G401 (cell line): ENCODE results near the gene PIK3R5. TPM values are rescaled to one million over a fixed set of nuclear protein-coding genes. Genes with fewer than 3 reads are reported as not detected.
"Not testable (repeated sequence)": the region's sequence is repeated elsewhere in the genome, so short reads cannot be mapped to it uniquely, and the experiment has no call there.

ENCODE experiments used
- DNase-seq: peaks from one replicate; pipeline ENCODE4 v3.0.0-alpha.2; 2015; ENCODE audit warnings: low spot score
- in situ Hi-C: cut with HindIII; loops from 2 replicates; pipeline ENCODE4 v1.10.0; 2016; ENCODE audit warnings: low sequenced_read_pairs, mixed read lengths
- total RNA-seq: library from RNA; depleted of rRNA; stranded (reverse); fragments of >200 nt; shearing (Covaris generic); gene quantifications from 2 replicates; pipeline ENCODE4 v1.2.3, GENCODE V29; 2014

Gene PIK3R5
- total RNA-seq, 1 experiment from 2014 or later, result 0.07 TPM

DNA sequence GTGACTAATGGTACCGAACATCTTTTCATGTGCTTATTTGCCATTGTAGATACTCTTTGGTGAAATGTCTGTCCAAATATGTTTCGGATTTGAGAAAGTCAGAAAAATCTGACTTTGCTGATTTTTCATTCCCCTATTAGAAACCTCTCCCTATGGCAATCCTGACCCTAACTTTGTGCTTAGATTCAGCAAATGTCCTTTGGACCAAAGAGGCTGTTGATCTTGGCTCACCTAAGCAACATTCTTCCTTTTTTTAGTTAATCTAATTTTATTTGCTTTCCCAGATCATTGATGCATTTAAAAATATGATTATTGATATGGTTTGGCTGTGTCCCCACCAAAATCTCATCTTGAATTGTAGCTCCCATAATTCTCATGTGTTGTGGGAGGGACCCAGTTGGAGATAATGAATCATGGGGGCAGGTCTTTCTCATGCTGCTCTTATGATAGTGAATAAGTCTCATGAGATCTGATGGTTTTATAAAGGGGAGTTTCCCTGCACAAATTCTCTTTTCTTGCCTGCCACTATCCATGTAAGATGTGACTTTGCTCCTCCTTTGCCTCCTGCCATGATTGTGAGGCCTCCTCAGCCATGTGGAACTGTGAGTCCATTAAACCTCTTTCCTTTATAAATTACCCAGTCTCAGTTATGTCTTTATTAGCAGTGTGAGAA, 22.9 kb upstream of the PIK3R5 start:
- DNase-seq, in situ Hi-C loops: not testable (repeated sequence)

DNA sequence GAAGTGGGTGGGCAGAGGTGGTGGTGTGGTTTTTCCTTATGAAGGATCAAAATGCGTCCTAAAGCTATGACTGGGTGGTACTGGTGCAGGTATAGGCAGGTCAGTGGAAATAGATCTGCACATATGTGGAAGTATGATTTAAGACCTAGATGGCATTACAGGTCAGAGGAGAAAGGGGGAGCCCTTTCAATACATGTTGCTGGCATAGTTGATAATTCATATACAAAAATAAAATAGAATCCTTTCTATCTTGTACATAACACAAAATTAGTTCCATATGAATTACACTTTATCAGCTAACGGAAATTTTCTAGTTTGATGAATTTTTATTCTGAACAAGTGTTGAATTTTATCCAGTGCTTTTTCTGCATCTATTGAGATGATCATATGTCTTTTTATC, 20.8 kb upstream of the PIK3R5 start:
- no peak for DNase-seq
- in situ Hi-C loops, result no loop called here

DNA sequence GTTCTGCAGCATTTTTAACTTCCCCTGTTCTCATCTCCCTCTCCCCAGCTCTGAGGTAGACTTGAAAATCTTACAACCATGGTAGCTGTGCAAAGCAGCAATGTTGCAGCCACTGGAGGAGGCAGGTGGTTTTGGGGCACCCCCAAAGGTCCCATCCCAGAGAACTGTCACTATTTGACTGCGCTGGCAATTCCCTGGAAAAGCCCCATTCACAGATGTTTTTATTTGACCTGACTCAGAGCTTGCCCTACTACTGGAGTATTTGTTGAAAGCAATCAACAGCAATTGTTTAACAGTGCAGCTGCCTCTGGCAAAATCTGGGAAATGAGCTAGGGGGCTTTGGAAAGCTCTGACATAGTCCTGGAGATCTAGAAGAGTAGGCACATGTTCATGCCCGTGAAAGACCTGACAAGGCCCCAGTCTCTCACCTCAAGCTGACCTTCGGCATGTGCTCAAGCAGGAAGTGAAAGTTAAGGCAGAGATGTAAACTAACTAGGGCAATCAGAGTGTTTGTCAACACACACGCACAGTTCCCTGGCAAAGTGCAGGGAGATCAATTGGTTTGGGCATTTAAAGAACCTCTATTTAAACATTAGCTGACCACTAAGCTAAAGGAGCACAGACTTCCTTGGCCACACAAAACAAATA, 19.7 kb upstream of the PIK3R5 start:
- DNase-seq, result no peak
- in situ Hi-C loops, result no loop called here

DNA sequence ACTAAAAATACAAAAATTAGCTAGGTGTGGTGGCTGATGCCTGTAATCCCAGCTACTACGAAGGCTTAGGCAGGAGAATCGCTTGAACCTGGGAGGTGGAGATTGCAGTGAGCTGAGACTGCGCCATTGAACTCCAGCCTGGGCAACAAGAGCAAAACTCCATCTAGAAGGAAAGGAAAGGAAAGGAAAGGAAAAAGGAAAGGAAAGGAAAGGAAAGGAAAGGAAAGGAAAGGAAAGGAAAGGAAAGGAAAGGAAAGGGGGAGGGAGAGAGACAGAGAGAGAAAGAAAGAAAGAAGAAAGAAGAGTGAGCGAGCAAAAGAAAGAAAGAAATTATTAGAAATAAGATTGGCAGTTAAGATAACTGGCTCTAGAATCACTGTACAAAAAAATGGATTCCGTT, 18.7 kb upstream of the PIK3R5 start:
- DNase-seq, in situ Hi-C loops: not testable (repeated sequence)

DNA sequence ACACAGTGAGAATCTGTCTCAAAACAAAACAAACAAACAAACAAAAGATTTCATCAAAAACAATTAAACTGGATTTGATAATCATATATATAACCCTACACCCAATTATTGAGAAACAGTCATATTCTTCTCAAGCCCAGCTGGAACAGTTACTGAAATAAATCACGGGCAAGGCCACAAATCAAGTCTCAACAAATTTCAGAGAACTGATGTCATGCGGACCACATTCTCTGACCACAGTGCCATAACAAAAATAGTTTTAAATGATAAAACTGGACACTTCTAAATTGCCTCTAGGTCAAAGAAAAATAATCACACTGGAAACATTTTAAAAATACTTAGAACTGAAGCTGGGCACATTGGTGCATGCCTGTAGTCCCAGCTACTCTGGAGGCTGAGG, 15.9 kb upstream of the PIK3R5 start:
- in situ Hi-C loops, result no loop called here
- no peak for DNase-seq

DNA sequence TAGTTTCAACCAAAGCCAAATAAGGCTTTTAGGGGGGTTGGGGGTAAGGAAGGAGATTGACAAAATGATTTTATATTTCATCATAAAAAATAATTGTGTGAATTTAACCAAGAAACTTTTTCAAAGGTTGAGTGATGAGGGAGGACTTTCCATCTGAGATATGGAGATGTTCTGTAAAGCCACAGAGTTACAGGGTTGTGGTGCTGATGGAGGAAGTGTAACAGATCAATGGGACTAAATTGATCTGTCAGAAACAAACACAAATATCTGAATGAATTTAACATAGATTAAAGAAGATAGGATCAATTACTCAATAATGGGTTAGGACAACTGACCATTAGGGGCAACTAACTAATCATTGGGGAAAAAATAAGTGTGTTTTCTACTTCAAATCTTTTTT, 14.2 kb upstream of the PIK3R5 start:
- no peak for DNase-seq
- in situ Hi-C loops, result no loop called here

DNA sequence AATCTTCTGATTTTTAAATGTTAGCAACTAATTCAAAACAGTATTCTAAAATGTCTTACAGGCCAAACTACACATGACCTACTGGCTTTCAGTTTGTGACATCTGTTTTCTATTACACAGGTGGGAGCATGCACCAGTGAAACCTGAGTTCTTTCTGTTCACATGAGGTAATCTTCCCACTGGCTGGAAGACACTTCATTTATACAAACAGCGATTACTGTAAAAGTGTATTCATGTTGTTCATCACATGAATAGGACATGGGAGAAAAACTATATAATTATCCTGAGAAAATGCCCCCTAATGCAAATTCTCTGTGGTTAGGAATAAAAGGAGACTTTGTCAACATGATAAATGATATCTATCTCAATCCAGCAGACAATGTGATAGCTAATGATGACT, 11.1 kb upstream of the PIK3R5 start:
- in situ Hi-C loops, result no loop called here
- no peak for DNase-seq

DNA sequence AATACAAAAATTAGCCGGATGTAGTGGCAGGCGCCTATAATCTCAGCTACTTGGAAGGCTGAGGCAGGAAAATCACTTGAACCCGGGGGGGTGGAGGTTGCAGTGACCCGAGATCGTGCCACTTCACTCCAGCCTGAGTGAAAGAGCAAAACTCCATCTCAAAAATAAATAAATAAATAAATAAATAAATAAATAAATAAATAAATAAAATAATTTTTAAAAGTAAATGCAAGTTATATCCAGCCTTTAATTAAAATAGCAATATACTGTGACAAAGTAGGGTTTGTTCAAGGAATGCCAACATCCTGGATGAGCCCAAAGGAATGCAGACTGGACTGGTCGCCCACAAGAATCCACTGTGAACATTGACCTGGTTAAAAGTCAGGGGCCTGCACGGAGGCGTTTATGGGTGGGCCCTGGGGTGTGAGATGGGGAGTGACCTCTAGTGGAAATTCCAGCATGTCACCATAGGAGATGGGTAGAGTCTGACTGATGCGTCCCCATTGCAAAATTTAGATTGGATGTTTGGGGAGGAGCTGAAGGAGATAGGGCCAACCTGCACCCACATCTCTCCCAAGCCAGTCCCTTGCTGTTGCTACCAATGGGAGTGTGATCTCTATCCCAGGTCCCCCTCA, 9.7 kb upstream of the PIK3R5 start:
- in situ Hi-C loops, result no loop called here
- DNase-seq, result no peak

DNA sequence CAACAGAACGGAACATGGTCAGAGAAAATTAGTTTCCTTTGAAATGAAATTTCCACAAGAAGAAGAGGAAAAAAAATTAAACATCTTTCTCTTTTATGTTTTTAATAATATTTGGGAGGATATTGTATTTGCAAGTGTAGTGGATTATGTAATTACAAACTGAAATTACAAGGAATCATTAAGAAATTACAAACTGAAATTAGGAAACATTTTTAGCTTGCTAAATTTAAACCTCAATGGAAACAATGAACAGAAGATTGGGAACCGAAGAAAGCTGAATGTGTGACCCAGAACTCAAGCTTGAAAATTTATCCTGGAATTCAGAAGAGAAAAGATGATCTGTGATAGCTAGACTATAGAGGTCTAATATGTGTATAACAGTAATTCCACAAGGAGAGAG, 4.4 kb upstream of the PIK3R5 start:
- DNase-seq, result no peak
- in situ Hi-C loops, result no loop called here

DNA sequence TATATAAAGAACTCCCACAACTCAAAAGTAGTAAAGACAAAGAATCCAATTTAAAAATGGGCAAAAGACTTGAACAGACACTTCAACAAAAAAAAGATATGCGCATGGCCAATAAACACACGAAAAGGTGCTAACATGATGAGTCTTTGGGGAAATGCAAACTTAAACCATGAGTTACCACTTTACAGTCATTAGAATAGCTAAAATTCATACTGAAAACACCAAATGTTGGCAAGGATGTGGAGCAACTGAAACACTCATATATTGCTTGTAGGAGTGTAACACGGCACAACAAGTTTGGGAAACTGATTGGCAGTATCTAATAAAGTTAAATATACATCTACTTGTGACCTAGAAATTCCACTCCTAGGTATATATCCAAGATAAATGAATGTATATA, 3.0 kb upstream of the PIK3R5 start:
- in situ Hi-C loops, result no loop called here
- DNase-seq, result no peak

DNA sequence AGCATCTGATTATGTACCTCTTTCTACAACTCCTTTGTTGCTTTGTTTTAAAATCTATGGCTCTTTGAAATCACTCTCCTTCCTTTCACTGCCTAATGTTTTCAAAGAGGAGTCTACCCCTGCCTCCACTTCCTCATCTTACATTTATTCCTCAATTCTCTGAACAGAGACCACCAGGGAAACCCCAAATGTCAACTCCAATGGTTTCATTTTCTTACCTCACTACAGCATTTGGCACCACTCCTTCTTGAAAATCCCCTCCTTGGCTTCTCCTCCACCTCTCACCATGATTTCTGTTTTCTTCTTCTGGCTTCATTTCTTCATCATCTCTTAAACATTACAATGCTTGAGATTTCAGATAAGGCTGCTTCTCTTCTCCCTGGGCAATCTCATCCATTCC, 2.4 kb upstream of the PIK3R5 start:
- in situ Hi-C loops, result no loop called here
- DNase-seq, result no peak

DNA sequence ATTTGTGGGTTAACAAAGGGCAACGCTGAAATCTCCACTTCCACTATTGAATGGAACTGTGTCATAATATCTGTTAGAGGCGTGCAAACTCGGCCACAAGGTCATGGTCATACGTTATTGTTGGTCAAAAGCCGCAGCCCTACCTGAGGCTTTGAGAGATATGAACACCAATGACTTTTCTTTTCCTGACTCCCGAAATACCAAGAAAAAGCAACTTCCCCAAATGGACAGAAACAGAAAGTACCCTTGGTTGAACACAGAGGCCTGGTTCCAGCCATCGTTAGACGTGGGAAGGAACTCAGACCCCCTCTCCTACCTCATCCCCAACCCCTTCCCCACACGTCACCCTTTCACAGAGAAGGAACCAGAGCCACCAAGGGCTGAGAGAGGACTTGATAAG, 1.4 kb upstream of the PIK3R5 start:
- DNase-seq, result no peak
- in situ Hi-C loops, result no loop called here

DNA sequence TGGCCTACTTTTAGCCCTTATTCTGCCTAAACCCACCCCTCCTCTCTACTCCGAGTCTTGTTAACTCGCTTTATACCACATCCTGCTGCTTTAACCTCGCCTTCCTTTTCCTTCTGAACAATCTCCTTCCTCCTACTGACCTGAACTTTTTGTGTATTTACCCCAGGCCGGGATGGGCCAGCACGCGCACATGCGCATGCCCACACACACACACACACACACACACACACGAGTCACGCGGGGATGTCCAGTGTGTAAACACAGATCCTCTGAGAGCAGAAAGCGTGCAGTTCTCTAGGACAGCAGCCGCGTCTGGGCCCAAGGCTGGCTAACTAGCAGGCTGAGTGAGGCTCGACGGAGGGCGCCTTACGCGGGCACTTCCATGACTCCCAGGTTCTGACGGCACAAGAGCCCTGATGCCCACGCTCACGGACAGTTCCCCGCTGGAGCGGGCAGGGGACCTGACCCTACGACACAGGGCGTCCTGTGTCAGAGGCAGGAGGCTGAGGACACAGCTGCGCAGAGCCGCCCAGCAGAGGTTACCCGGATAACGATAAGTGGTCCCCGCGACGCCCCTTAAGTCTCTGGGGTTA, 610 bp downstream of the PIK3R5 start:
- in situ Hi-C loops, result no loop called here
- DNase-seq, result no peak

DNA sequence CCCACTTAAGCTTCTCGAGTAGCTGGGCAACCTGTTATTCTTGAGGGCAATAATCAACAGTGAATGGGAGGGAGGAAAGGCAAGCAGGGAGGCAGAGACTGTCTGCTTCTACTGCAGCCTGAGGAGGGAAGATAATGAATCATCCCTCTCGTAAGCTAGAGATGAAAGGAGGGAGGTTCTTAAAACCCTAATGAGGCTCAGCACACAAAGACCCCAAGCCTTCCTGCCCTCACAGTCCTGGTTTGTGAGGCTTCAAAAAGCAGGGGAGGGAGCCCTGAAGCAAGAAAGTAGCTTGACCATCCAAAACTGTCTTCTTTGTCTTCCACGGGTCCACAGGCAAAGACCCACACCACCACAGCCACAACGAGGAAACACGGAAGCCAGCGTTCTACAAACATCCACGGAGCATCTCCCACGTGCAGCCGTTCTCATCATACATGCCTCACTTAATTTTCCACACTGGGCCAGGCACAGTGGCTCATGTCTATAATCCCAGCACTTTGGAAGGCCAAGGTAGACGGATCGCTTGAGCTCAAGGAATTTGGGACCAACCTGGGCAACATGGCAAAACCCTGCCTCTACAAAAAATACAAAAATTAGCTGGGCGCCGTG, 1.8 kb downstream of the PIK3R5 start:
- DNase-seq, result no peak
- in situ Hi-C loops, result no loop called here

DNA sequence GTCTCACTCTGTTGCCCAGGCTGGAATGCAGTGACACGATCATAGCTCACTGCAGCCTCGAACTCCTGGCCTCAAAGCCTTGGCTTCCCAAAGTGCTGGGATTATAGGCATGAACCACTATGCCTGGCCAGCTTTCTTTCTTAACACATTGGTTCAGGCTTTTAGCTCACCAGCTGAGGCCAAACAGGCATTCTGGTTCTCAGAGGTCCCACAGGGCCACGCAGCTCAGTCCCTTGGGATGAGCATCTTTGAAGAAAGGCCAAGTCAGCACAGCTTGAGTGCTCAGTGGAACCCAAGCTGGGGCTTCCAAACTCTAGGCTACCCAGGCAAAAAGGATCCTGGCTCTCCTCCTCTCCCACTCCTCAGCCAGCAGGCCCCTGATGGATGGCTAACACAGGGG, 2.5 kb downstream of the PIK3R5 start:
- in situ Hi-C loops, result no loop called here
- DNase-seq, result no peak

DNA sequence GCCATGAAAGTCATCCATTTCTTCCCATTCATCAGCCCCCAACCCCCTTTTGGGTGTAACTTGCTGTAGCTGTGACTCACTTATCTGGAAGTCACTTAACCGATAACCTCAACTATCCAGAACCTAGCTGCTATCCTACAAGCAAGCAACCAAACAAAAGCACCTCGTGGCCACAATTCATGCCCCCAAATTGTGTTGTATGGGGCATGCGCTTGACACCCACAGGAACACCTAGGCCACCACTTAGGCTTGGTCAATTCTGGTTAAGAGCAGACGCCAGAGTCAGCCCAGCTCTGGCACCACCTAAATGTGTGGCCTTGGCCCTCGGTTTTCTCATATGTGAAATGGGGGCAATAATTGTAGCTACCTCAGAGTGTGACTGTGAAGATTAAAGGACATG, 3.7 kb downstream of the PIK3R5 start:
- in situ Hi-C loops, result no loop called here
- DNase-seq, result no peak

DNA sequence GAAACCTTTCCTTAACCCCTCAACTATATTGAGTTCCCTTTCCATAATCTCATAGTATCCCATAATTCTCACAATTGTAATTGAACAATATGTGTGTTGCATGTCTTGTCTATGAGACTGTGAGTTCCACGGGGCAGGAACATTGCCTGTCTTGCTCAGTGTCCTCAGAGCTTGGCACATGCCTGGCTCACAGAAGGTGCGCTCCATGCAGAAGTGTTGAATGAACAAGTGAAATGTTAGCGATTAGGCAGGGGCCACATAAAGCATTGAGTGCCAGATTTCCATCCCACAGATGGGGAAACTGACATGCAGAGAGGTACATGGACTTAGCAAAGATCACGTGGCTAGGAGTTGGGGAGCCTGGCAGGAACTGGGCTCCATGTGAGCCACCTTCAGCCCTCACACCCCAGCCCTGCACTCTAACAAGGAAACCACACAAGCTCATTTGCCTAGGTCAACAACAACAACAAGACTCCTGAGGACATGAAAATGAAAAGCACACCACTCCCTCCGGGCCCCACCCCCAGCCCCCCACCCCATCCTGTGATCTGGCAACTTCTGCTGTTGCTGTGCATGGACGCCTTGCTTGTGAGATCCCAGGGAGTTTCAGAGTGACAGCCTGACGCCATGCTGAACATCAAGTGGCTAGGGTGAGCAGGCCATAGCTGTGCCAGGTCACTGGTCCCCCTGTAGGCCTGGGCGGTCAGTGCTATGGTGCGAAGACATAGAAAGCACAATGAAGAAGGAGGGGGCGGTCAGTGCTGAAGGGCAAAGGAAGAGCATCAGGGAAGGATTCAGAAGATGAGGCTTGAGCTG, 5.0 kb downstream of the PIK3R5 start:
- DNase-seq, result no peak
- in situ Hi-C loops, result no loop called here

DNA sequence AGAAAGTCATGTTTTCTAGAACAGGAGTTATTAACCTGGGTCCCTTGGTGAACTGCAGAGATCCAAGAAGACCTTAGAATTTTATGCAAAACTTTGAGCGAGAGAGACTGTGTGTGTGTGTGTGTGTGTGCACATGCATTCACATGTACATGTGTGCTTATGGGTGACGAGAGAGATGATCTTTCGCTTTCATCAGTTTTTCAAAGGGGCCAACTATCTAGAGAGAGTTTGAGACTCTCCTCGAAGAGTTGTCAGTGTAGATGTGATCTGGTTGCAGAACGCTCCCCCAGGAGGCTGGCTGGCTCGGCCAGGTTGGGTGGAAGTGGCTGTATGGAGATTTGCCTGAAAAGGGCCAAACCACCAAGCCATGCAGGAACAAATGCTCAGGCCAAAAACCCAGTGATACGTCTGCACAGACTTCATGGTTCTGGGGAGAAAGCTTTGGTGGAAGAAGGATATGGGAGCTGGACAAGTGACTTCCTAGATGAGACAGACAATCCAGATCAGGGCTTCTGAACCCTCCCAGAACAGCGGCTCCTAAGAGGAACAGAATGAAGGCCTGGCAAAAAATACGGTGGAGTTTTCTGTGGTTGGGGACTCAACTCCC, 6.1 kb downstream of the PIK3R5 start:
- in situ Hi-C loops, result no loop called here
- no peak for DNase-seq

DNA sequence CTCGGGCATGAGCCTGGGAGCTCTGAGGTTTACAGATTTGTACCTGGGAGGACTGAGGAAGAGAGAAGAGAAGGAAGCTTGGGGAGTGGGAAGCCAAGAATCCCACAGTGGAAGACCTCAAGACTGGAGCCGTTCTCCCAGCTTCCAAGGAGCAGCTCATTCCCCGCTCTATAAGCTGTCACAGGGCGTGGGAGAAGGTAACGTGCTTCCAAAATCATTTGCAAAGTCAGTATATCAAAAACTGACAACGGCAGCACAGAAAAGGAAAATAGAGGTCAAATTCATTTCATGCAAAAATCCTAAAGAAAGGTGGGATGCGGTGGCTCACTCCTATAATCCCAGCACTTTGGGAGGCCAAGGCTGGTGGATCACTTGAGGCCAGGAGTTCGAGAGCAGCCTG, 7.8 kb downstream of the PIK3R5 start:
- in situ Hi-C loops, result no loop called here
- DNase-seq, result no peak
